K562 (cell line): Measurements from ENCODE around the gene H2AZ2. TPM values are rescaled to one million over a fixed set of nuclear protein-coding genes. Genes with fewer than 3 reads are reported as not detected.

ENCODE experiments used
- ATAC-seq: fragments of 200-7000 bp; cut with Tn5 transposase; 3 replicates; pipeline ENCODE4 v1.9.1; 2020; ENCODE audit warnings: moderate library complexity
- BruUV-seq: library from RNA; stranded (reverse); fragments of 400-500 nt; replicated peaks from 2 replicates; lab custom pipeline; 2021; lab: Mats Ljungman, UMichigan
- CTCF ChIA-PET: fragments of 300-600 bp; formaldehyde crosslinking; extraction: SDS; loops from one replicate; lab custom pipeline; 2021; ENCODE audit warnings: low intra/inter-chr PET ratio; lab: Yijun Ruan, JAX
- POLR2A ChIA-PET: fragments of 300-600, 350-650 bp; sonication (Branson Sonifier 250); formaldehyde crosslinking; extraction: SDS; loops from one replicate; lab custom pipeline; 2021; ENCODE audit warnings: antibody characterized with exemption, inconsistent platforms; lab: Yijun Ruan, JAX
- DNase-seq, 4 experiments: peaks; one replicate each; pipeline versions ENCODE4 v3.0.0 to v3.0.0-alpha.2; 2011 to 2018; ENCODE audit warnings: low spot score in 3 of 4, mixed read lengths in 3 of 4; ENCODE audit errors: extremely low read depth in 1 of 4
- FAIRE-seq: peaks from 2 replicates; lab custom pipeline; 2011; peaks lifted over from hg19 to GRCh38; lab: Jason Lieb, UNC
- H2AFZ ChIP-seq: 2 replicates; pipeline ENCODE4 v1.6.0; 2011; ENCODE audit warnings: low read depth, low read length, control low read depth, inconsistent platforms
- H3K27ac ChIP-seq: fragments of 200-600 bp; 3 replicates; pipeline ENCODE4 v1.8.0; 2011; ENCODE audit warnings: low read depth, mild to moderate bottlenecking, control low read depth, inconsistent platforms, low read length, moderate library complexity, mixed read lengths; ENCODE audit errors: extremely low read depth
- H3K27me3 ChIP-seq, 2 experiments: fragments of 300-600 bp in 1 of 2; 2 replicates in 1 of 2; 3 replicates in 1 of 2; pipeline versions ENCODE4 v1.6.0 to v1.8.0; 2011; ENCODE audit warnings: inconsistent platforms in 2 of 2, low read length in 2 of 2, mild to moderate bottlenecking in 1 of 2, mixed read lengths in 1 of 2, moderate library complexity in 1 of 2; ENCODE audit not compliant: control insufficient read depth in 2 of 2, insufficient read depth in 2 of 2
- H3K36me3 ChIP-seq: fragments of 300-600 bp; 3 replicates; pipeline ENCODE4 v1.8.0; 2011; ENCODE audit warnings: mild to moderate bottlenecking, low read length, inconsistent platforms; ENCODE audit not compliant: control insufficient read depth, insufficient read depth
- H3K4me1 ChIP-seq, 2 experiments: fragments of 200-600 bp in 1 of 2; replicated peaks in 1 of 2; 2 replicates in 1 of 2; 3 replicates in 1 of 2; pipeline versions ENCODE4 v1.5.1 to v1.8.0; 2011; ENCODE audit warnings: inconsistent platforms in 2 of 2, low read length in 2 of 2, mild to moderate bottlenecking in 1 of 2, mixed read lengths in 1 of 2, moderate library complexity in 1 of 2; ENCODE audit not compliant: control insufficient read depth in 2 of 2, insufficient read depth in 2 of 2
- H3K4me2 ChIP-seq: 2 replicates; pipeline ENCODE4 v1.6.1; 2011; ENCODE audit warnings: low read length, control low read depth, inconsistent platforms, mixed read lengths; ENCODE audit not compliant: insufficient read depth
- H3K4me3 ChIP-seq: fragments of 200-600 bp; sonication (generic), shearing (Covaris generic); 2 replicates; pipeline ENCODE4 v1.5.1; 2016; ENCODE audit warnings: control low read depth, inconsistent platforms
- H3K79me2 ChIP-seq: fragments of 200-600 bp; 3 replicates; pipeline ENCODE4 v1.8.0; 2011; ENCODE audit warnings: low read length, inconsistent platforms; ENCODE audit not compliant: control insufficient read depth, insufficient read depth
- H3K9ac ChIP-seq, 2 experiments: 2 replicates each; pipeline versions ENCODE4 v1.6.0 to v1.6.1; 2011; ENCODE audit warnings: low read depth in 2 of 2, low read length in 2 of 2, control low read depth in 1 of 2, inconsistent platforms in 1 of 2, mild to moderate bottlenecking in 1 of 2, mixed read lengths in 1 of 2; ENCODE audit not compliant: insufficient read depth in 1 of 2
- H3K9me1 ChIP-seq: one replicate; pipeline ENCODE4 v1.6.0; 2011; ENCODE audit warnings: inconsistent platforms, mild to moderate bottlenecking, low read length, moderate library complexity; ENCODE audit not compliant: control insufficient read depth, insufficient read depth
- H3K9me3 ChIP-seq: replicated peaks from 2 replicates; pipeline ENCODE4 v1.5.1; 2011; ENCODE audit warnings: low read depth, low read length, inconsistent platforms; ENCODE audit not compliant: control insufficient read depth, insufficient read depth
- H4K20me1 ChIP-seq: replicated peaks from 2 replicates; pipeline ENCODE4 v1.6.1; 2011; ENCODE audit warnings: low read length, inconsistent platforms, mixed read lengths; ENCODE audit not compliant: control insufficient read depth, insufficient read depth
- CTBP1 ChIP-seq: fragments of 450-650 bp; IDR thresholded peaks from 2 replicates; pipeline ENCODE4 v1.6.1; 2016; ENCODE audit warnings: borderline replicate concordance
- EZH2 ChIP-seq: IDR thresholded peaks from 2 replicates; pipeline ENCODE4 v1.6.1; 2012; ENCODE audit warnings: low read depth, mild to moderate bottlenecking, inconsistent platforms, low read length, borderline replicate concordance
- GABPA ChIP-seq: fragments of 200-800 bp; sonication (Bioruptor generic); conservative IDR thresholded peaks from 2 replicates; pipeline ENCODE4 v1.6.1; 2016; ENCODE audit warnings: low read depth, missing genetic modification characterization, missing compliant biosample characterization
- MCM5 ChIP-seq: fragments of 450-650 bp; IDR thresholded peaks from 2 replicates; pipeline ENCODE4 v1.6.1; 2016; ENCODE audit warnings: low read depth
- MTA3 ChIP-seq: fragments of 450-650 bp; formaldehyde crosslinking; IDR thresholded peaks from 2 replicates; pipeline ENCODE4 v1.6.1; 2017; ENCODE audit warnings: mild to moderate bottlenecking, borderline replicate concordance
- NFATC3 ChIP-seq: fragments of 450-650 bp; IDR thresholded peaks from 2 replicates; pipeline ENCODE4 v1.6.1; 2017; ENCODE audit warnings: mild to moderate bottlenecking
- POLR2B ChIP-seq: fragments of 450-650 bp; IDR thresholded peaks from 2 replicates; pipeline ENCODE4 v1.6.1; 2018; ENCODE audit warnings: low read depth; ENCODE audit not compliant: partially characterized antibody
- RFX5 ChIP-seq: IDR thresholded peaks from 2 replicates; pipeline ENCODE4 v1.6.1; 2011; ENCODE audit warnings: low read depth, mild to moderate bottlenecking, improper control_type of control experiment, low read length
- SMARCC2 ChIP-seq: fragments of 450-650 bp; IDR thresholded peaks from 2 replicates; pipeline ENCODE4 v1.6.1; 2017; ENCODE audit warnings: antibody characterized with exemption, moderate library complexity, mild to moderate bottlenecking, low read depth
- ZFPM2 ChIP-seq: fragments of 250-450 bp; sonication (Bioruptor Pico); IDR thresholded peaks from 2 replicates; pipeline ENCODE4 v1.5.1; 2022; ENCODE audit warnings: mild to moderate bottlenecking
- ZNF407 ChIP-seq: fragments of 450-650 bp; IDR thresholded peaks from 2 replicates; pipeline ENCODE4 v1.6.1; 2016; ENCODE audit warnings: low read depth
- ZNF717 ChIP-seq: fragments of 250-450 bp; sonication (Bioruptor Pico); IDR thresholded peaks from 2 replicates; pipeline ENCODE4 v1.5.0; 2021
- ZNF830 ChIP-seq: fragments of 250-450 bp; sonication (Bioruptor Pico); IDR thresholded peaks from 2 replicates; pipeline ENCODE4 v1.5.0; 2021; ENCODE audit warnings: mild to moderate bottlenecking
- whole genome bisulfite sequencing: fragments of 100-300 bp; shearing (Covaris generic); methylation state at CpG from one replicate; pipeline ENCODE4 v1.1.6; 2016; ENCODE audit warnings: low coverage, mixed read lengths; ENCODE audit not compliant: insufficient coverage; ENCODE audit errors: missing lambda C conversion rate; 5-methylcytosine and 5-hydroxymethylcytosine counted together
- in situ Hi-C: fragments of 300-500 bp; cut with MboI; formaldehyde crosslinking; loops from 4 replicates; pipeline ENCODE4 v1.15.0; 2018; ENCODE audit warnings: inconsistent platforms, mixed read lengths
- intact Hi-C: fragments of 100-400 bp; cut with micrococcal nuclease; formaldehyde crosslinking; loops from 2 replicates; pipeline ENCODE4 v1.14.2; 2022
- polyA plus RNA-seq, 8 experiments: library from polyadenylated mRNA; depleted of rRNA in 4 of 8; stranded (reverse) in 5 of 8; unstranded in 3 of 8; fragments of >200 nt; fragmentation: Nextera tagmentation in 2 of 8; fragmentation: Illumina TruSeq in 1 of 8; extraction: Ambion mirVana in 2 of 8; extraction: Trizol in 1 of 8; gene quantifications; 2 replicates each; pipeline versions ENCODE4 v1.2.1 to v1.2.3, GENCODE V29; 2011 to 2014; ENCODE audit warnings: inconsistent platforms in 1 of 8, missing spikeins in 1 of 8
- total RNA-seq, 7 experiments: library from RNA; depleted of rRNA in 6 of 7; stranded (reverse); fragments of >200 nt in 6 of 7; fragmentation: Illumina TruSeq in 2 of 7; extraction: Trizol in 2 of 7; gene quantifications; 2 replicates each; pipeline versions ENCODE4 v1.2.1 to v1.2.3, GENCODE V29; 2011 to 2021; ENCODE audit warnings: low replicate concordance in 1 of 7

Gene H2AZ2
- total and polyA plus RNA-seq, 9 of the 15 experiments (the other 6 are each of a cell fraction or from before 2014, with no cell fraction given) = 105 to 382 (median 286) TPM

- no peak for TF ChIP-seq ZNF407
Observed at GRCh38 chr7:44838751-44839150, 9.1 kb downstream of the H2AZ2 start (continued).

- in situ Hi-C loops = no loop called here
- no peak for FAIRE-seq
Observed at GRCh38 chr7:44827567-44827966, 20.3 kb downstream of the H2AZ2 start.

More at GRCh38 chr7:44827567-44827966, 20.3 kb downstream of the H2AZ2 start:
- BruUV-seq = no TSS peak
- Histone ChIP-seq H3K36me3 (peaks cover 74% of the 10 kb centered on the region), H3K9me1 (no peaks in the 10 kb centered on the region), H4K20me1 (0 out of 2 replicates have a peak, but pooled peaks cover 5% of the 10 kb centered on the region), H3K4me2 (no peak overlapping the region), H3K4me3 (no peak overlapping the region), H3K79me2 (0 out of 3 replicates have a peak, but pooled peaks cover 4% of the 10 kb centered on the region), H3K27ac (no peak overlapping the region), H3K27me3 (no peaks in the 10 kb centered on the region), H2AFZ (no peak overlapping the region), H3K9ac (no peak overlapping the region), H3K4me1 (peaks cover 4 to 19% of the 10 kb centered on the region in 2 experiments; a peak in 4 of 5 replicates), H3K9me3 (no peaks in the 10 kb centered on the region)
- 51% methylated on average over 3 of the region's 3 CpGs for WGBS
- TF ChIP-seq ZFPM2 (CRISPR knock-in tag) (no peak), ZNF830 (no peak), NFATC3 (no peak), EZH2 (no peak), CTBP1 (no peak), MCM5 (no peak), SMARCC2 (no peak), GABPA (tag) (no peak), POLR2B (no peak), ZNF717 (CRISPR knock-in tag) (no peak), MTA3 (no peak), RFX5 (no peak)
- ATAC-seq (no peak), DNase-seq (no peak)
- POLR2A ChIA-PET = interaction anchor here (0.6 to 3.6 kb wide), 9 partner anchors 8 to 29 kb away, joined by 3 to 15 read pairs (median 4); partner anchors contain the start of gene H2AZ2
- intact Hi-C loops = no loop called here
- CTCF ChIA-PET = no interaction called here
